SK-MEL-5 (cell line): ENCODE measurements around the gene CISD1. TPM values are rescaled to one million over a fixed set of nuclear protein-coding genes. Genes with fewer than 3 reads are reported as not detected.
"Not testable (repeated sequence)": the region's sequence is repeated elsewhere in the genome, so short reads cannot be mapped to it uniquely, and the experiment has no call there.

Source experiments
- DNase-seq: peaks from one replicate; pipeline ENCODE4 v3.0.0-alpha.2; 2016; ENCODE audit warnings: low read depth, low spot score
- in situ Hi-C: cut with HindIII; loops from 2 replicates; pipeline ENCODE4 v1.10.0; 2016; ENCODE audit warnings: low sequenced_read_pairs, high pct_unique_total_duplicates, low pct_unique_long_range_greater_than_20kb
- polyA plus RNA-seq, 2 experiments: library from polyadenylated mRNA; depleted of rRNA; stranded (reverse); fragments of >200 nt; gene quantifications; 2 replicates each; pipeline ENCODE4 v1.2.3, GENCODE V29; 2015
- total RNA-seq: library from RNA; depleted of rRNA; stranded (reverse); fragments of >200 nt; shearing (Covaris generic); gene quantifications from 2 replicates; pipeline ENCODE4 v1.2.3, GENCODE V29; 2014; rRNA removed

Gene CISD1
- 41.5 and 43.6 TPM in 2 replicates for total RNA-seq
- polyA plus RNA-seq (2015; cell fraction: cytosol; rRNA removed), result 20.9 and 23.9 TPM in 2 replicates
- polyA plus RNA-seq (2015; cell fraction: nucleus; rRNA removed), result 6.3 and 8.4 TPM in 2 replicates

GRCh38 chr10:58268946-58269781 lies at the start of gene CISD1:
Gene CISD1, plus strand, starts transcription at chr10:58269162. Its CDS starts 112 bp downstream, at chr10:58269274.
- DNase-seq, result peak; percentile 99
- in situ Hi-C loops, result no loop called here

- DNase-seq, result no peak
- in situ Hi-C loops, result no loop called here
These were observed 49.1 kb upstream of the CISD1 start for GRCh38 chr10:58219875-58220274.

GRCh38 chr10:58220769-58221451 lies 48.1 kb upstream of the CISD1 start:
- no peak for DNase-seq
- in situ Hi-C loops, result no loop called here

- in situ Hi-C loops, result no loop called here
- no peak for DNase-seq
These were observed 43.3 kb upstream of the CISD1 start for GRCh38 chr10:58225654-58226053.

- DNase-seq, in situ Hi-C loops: not testable (repeated sequence)
These were observed 39.1 kb upstream of the CISD1 start for GRCh38 chr10:58229856-58230255.

- in situ Hi-C loops, result no loop called here
- DNase-seq, result no peak
These were observed 31.7 kb upstream of the CISD1 start for GRCh38 chr10:58237014-58237834.

- in situ Hi-C loops, result no loop called here
- DNase-seq, result no peak
These were observed 29.3 kb upstream of the CISD1 start for GRCh38 chr10:58239561-58240169.

GRCh38 chr10:58240531-58240930 lies 28.4 kb upstream of the CISD1 start:
- no peak for DNase-seq
- in situ Hi-C loops, result no loop called here

GRCh38 chr10:58241346-58241745 lies 27.6 kb upstream of the CISD1 start:
- DNase-seq, result no peak
- in situ Hi-C loops, result no loop called here

- in situ Hi-C loops, result no loop called here
- DNase-seq, result no peak
These were observed 25.7 kb upstream of the CISD1 start for GRCh38 chr10:58243269-58243668.

GRCh38 chr10:58243801-58244200 lies 25.2 kb upstream of the CISD1 start:
- in situ Hi-C loops, DNase-seq: not testable (repeated sequence)

GRCh38 chr10:58244242-58244641 lies 24.7 kb upstream of the CISD1 start:
- DNase-seq, in situ Hi-C loops: not testable (repeated sequence)

GRCh38 chr10:58244666-58245065 lies 24.3 kb upstream of the CISD1 start:
- in situ Hi-C loops, result not testable (repeated sequence)

GRCh38 chr10:58253184-58253583 lies 15.8 kb upstream of the CISD1 start:
- in situ Hi-C loops, result no loop called here
- DNase-seq, result no peak

More at GRCh38 chr10:58244666-58245065, 24.3 kb upstream of the CISD1 start:
- DNase-seq, result not testable (repeated sequence)

GRCh38 chr10:58254644-58255043 lies 14.3 kb upstream of the CISD1 start:
- DNase-seq, result no peak
- in situ Hi-C loops, result no loop called here

GRCh38 chr10:58256013-58256780 lies 12.8 kb upstream of the CISD1 start:
- in situ Hi-C loops, DNase-seq: not testable (repeated sequence)
